HG02885 (cell line): ENCODE data around the gene GPS1.

Experiments used
- ATAC-seq: cut with Tn5 transposase; IDR thresholded peaks from one replicate; pipeline ENCODE4 v1.9.1; 2021; ENCODE audit warnings: mild to moderate bottlenecking; ENCODE audit not compliant: unreplicated experiment, poor library complexity

GPS1 gene

DNA sequence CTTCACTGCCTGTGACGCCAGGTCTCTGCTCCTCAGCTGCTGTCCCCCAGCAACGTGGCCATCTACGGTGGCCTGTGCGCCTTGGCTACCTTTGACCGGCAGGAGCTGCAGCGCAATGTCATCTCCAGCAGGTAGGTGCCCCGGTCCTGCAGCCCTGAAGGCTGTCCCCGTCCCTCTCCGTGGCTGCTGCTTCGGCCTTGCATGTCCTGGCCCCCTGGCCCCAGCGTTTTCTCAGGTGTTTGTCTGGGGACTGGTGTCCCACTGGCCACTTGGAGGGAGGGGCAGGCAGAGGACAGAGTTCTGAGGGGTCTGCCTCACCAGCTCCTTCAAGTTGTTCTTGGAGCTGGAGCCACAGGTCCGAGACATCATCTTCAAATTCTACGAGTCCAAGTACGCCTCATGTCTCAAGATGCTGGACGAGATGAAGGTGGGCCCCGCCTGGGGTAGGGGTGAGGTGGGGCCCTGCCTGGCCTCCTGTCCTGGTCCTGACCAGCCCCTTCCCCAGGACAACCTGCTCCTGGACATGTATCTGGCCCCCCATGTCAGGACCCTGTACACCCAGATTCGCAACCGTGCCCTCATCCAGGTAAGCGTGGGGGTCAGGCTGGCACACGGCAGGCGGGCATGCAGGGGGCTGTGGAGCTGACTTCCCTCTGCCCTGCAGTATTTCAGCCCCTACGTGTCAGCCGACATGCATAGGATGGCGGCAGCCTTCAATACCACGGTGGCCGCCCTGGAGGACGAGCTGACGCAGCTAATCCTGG is 4.4 kb downstream of the GPS1 start:
- ATAC-seq: no peak

DNA sequence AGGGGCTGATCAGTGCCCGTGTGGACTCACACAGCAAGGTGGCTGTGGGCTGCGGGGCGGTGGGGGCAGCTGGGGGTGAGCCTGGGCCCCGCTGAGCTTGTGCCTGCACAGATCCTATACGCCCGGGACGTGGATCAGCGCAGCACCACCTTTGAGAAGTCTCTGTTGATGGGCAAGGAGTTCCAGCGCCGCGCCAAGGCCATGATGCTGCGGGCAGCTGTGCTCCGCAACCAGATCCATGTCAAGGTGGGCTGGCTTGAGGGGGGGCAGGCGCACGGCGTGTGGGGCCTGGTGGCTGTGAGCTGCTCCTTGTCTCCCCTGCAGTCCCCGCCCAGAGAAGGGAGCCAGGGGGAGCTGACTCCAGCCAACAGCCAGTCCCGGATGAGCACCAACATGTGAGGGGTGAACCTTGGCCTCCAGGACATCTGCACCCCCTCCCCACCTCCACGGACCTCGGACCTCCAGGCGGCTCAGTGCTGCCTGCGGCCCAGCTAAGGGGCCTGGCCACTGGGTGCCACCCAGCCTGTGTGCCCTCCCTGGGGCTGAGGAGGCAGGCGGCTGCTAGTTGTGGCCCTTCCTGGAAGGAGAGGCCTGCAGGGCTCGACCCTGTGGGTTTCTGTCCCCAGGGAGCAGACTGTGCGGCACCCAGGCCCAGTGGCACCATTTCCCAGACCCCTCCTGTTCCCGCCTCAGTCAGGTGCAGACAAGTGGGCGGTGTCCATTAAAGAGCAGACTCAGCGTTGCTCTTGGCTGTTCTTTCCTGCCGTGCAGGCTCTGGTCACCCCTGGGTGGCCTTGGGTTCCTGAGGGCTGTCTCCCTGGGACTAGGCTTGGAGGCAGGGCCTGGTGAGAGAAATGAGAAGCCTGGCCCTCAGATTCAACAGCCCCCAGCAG is 5.3 kb downstream of the GPS1 start:
- no peak for ATAC-seq

DNA sequence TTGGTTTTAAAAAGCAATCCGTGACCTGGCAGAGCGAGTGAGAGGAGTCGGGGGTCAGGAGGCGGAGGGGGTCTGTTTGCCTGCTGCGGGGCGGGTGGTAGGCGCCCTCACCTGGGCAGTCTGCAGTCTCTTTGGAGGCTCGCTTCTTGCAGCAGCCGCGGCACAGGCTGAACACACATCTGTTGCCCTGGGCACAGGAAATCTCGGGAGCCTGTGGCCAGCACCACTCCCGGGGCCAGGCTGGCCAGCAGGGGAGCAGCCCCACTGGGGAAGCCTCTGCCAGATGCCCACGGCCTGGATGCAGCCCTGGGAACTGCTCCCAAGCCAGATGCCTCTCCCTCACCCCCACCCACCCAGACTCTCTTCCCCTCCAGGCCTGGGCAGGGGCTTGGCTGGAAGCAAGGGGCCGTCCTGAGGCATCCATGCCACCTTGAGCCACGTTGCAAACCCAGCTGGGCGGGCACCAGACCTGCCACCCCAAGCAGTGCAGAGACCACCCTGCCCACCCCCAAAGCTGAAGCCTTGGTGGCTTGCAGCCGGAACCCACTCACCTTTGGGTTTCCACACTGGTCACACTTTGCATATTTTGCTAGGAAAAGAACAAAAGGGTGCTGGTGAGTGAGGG is 6.6 kb downstream of the GPS1 start:
- ATAC-seq: no peak

DNA sequence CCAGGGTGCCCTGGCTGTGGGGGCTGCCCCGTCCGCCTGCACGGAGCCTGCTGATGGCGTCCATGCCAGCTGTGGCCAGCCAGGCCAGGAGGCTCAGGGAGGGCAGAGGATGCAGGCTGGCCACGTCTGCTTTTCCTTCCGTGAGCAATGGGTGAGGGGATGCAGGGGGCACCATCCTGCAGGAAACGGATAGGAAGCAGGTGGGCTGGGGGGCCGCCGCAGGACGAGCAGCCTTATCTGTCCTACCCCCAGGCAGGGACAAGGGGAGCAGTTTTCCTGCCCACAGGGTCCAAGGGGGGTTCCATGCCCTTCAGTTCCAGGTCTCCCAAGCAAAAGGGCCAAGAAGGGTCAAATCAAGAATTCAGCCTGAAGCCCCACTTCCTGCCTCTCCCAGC is 7.2 kb downstream of the GPS1 start:
- no peak for ATAC-seq

DNA sequence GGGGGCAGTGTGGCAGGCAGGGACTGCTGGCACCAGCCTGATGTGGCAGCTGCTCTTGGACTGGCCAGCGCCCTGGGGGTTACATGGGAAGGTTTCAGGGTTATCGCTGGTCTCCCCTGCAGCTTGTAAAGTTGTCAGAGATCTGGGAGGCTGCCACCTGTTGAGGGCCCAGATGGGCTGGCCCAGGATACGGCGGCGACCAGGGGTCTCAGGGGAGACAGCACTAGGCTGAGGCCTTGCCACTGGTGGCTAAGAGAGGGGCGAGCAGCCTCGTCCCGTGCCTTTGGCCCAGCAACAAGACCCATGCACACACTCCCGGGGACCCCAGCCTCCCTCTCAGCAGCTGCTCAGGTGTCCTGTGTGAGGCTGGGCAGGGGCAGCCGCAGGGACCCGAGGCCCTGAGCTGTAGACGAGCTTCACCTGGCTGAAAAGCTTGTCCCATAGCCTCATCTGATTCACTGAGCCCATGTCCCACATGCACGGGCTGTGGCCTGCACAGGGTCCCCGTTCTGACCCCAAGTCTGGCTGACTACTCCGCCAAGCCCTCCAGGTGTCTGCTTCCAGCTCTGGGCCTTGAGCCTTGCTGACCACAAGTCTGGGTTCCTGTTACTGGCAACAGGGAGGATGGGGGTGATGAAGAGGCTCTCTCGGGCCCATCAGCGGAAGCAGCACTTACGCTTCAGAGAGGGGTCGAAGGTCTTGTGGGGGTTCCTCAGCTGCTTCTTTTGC is 7.7 kb downstream of the GPS1 start:
- ATAC-seq: no peak

DNA sequence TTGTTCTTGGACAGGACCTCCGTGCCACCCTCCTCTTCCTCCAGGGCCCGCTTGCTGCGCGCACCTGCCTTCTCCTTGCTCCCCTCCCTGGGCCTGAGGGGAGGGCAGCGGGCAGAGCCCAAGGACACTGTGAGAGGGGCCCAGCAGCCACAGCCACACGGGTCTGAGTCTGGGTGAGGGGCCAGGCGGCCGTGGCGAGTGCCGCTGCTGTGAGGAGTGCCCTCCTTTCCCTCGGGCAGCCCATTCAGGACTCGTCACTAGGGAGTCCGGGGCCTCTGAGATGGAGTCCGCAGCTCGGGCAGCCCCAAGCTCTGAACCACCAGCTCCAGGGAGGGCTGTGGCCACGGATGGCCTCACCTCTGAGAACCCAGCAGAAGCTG is 8.3 kb downstream of the GPS1 start:
- no peak for ATAC-seq

DNA sequence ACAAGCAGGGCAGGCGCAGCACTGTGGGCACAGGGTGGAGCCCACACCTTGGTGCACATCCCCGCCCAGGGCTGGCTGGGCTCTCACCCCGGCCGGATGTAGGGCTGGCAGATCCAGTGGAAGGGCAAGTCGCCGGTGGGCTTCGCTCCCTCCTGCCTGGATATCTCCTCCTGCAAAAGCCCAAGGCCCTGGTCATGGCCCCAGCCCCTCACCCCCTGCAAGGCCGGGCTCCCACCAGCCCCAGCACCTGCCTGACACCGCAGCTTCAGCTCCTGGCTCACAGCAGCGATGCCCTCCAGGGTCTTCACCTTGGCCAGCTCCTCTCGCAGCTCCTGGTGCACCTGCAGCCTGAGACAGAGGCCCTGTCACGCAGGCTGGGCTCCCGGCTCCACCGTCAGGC is 8.9 kb downstream of the GPS1 start:
- ATAC-seq: no peak

DNA sequence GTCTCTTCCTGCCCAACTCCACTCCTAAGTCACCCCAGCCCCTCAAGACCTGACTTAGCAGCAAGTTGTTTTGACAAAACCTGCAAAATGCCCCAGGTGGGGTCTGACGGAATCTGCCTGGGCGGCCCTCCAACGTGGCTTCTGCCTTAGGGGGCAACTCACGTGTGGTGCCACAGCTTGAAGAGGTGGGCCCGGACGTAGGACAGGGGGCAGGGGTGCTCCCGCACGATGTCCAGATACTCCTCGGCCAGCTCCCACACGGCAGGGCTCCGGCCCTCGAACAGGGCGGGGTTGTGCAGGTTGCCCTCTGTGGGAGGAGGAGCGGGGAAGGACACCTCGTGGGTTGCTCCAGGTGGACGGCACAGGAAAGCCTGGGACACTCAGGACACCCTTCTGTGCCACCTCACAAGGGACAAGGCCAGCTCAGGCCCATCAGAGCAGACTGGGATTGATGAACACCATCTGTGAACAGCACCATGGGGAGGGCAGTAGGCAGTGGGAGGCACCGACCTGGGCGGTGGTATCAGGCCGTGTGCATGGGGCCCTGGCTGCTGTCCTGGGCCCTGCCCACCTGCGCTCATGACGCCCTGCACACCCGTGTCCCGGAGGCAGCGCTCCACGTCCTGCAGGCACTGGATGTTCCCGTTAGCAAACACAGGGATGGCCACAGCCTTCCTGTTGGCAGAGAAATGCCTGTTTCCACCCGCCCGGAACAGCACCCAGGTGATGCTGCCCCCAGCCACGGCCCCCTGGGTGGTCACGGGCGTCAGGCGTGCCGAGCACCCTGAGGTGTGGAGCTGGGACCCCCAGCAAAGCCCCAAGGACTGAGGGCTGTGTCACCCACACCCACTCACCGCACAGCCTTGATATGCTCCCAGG is 9.6 kb downstream of the GPS1 start:
- no peak for ATAC-seq

DNA sequence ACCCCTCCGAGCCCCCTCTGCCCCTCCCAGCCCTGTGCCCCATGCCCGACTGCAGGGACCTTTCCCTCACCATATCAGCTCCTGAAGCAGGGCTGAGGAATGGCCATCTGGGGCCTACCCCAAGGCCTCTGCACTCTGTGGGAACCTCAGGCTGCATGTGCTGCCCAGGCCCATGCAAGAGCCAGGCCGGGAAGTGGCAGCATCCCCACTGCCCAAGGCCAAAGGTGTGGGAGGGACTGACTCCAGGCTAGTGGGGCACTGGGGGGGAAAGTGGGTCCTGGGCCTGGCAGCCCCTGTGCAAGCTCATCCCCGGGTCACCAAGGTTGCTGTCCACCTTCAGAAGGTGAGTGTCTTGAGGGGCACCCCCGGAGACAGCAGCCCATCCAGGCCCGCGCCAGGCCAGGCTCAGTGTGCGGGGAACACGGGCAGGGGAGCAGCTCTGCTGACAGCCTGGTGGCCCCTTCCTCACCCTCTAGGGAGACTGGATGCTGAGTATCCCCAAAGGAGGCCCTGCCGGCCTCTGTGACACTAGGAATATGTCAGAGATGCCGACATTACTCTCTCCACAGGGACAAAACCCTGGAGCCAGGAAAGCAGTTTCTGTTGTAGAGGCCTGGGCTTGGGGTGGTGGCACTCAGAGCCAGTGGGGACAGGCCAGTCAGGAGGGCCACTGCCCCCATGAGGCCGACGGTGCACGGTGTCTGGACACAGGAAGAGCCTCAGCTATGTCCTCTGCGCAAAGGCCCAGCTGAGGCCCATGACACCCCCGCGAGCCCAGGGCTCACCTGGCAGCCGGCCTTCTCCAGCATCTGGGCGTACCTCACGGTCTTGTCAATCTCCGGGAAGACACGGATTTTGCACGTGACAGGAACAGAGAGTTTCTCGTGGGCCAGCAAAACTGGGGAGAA is 10.6 kb downstream of the GPS1 start:
- no peak for ATAC-seq

DNA sequence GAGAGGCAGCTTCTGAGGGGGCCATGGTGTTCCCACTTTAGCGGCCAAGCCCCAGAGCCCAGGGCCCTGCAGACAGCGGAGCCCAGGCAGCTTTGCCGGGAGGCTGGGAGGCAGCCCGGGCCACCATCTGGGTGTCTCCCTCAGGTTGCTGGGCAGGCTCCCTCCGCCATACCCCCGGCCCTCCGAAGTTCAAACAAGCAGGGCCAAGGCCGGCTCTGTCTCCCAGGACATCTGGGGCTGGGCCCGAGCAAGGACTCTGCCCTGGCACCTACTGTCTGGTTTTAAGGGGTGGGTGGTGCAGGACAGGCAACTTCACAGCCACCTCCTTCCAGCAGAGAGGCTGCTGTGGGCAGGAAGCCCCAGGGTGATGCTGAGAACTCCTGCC is 11.3 kb downstream of the GPS1 start:
- ATAC-seq: no peak

DNA sequence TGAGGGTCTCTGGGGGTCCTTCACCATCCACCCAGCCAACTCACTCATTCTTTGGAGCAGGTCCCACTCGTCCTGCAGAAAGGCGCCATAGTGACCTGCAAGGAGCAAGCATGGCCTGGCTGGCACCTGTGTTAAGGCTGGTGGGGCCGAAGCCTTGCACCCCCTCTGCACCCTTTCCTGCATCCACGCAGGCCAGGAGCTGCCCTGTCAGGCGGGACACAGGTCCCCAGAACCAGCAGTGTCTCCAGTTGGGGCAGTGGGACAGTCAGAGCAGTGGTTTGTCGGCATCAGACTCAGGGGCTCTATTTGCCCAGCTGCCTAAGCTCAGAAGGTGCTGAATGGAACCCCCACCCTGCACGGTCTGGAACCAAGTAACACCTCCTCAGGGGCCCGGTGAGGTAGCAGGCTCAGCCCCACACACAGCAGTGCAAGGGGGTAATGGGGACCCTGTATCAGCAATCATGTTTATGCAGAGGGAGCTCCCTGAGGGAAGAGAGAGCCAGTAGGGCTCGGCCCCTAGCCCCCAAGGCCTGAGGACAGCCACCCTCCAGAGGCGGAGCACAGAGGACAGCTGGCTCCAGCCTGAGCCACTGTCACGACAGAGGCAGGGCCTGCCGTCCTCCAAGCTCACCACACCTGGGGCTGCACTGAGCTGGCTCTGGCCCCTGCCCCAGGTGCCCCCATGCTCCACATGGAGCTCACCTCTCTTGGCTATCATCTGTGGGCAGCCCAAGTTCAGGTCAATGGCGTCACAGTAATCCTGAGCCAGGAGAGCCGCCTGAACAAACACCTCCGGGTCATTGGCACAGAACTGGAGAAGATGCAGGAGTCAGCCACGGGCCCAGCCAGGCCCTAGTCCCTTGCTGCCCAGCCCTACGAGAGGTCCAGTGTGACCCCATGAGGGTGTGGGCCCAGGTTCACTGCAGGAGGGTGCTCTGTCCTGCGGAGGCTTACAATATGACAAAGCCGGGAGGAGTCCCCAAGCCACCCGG is 12.0 kb downstream of the GPS1 start:
- no peak for ATAC-seq

DNA sequence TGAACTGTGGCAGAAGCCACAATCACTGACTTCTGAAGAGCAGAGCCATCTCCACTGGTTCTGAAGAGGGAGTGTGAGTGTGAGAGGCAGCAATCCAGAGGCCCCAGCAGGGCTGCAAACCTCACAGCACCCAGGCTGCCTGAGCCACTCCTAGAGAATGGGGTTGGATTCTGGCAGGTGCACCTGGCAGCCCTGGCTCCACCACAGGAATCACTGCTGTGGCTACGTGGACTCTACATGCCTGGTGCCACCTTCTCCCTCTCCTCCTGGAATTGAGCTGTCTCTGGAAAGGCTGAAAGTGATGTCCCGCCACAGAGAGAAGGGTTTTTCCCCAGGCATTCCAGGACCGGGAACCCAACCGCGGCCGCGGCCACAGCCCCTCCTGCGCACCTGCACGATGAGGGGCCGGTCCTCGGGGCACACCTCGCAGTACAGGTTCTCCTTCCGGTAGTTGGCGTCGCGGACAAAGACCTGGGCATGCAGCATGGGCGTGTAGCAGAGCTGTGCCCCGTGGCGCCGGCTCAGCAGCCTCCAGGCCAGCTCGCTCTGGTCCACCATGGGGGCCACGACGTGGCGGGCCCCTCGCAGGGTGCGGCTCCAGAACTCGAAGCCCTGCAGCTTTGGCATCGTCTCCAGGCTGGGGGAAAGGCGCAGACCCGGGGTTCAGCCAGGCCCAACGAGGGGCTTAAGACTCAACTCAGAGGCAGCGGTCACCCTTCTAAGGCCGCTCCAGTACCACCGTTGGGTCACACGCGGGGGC is 12.9 kb downstream of the GPS1 start:
- ATAC-seq: no peak

DNA sequence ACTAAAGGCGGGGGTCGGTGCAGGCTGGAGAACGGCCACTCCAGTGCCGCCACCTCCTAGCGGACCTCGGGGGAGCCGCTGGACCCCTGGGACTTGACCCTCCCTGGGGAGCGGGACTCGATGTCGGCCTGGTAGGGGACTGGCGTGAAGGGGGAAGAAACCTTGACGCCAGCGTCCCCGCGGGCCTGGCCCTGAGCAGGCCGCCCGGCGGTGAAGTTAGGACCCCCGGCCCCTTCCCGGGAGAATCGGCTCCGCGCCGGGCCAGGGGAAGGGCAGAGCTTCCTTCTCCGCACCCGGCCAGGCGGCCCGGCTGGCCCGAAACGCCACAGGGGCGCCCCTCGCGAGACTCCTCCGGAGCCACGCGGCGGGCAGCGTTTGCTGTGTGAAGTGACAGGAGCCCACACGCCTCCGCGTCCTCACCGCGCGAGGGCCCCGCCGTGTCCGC is 13.5 kb downstream of the GPS1 start:
- ATAC-seq: peak; percentile 43

DNA sequence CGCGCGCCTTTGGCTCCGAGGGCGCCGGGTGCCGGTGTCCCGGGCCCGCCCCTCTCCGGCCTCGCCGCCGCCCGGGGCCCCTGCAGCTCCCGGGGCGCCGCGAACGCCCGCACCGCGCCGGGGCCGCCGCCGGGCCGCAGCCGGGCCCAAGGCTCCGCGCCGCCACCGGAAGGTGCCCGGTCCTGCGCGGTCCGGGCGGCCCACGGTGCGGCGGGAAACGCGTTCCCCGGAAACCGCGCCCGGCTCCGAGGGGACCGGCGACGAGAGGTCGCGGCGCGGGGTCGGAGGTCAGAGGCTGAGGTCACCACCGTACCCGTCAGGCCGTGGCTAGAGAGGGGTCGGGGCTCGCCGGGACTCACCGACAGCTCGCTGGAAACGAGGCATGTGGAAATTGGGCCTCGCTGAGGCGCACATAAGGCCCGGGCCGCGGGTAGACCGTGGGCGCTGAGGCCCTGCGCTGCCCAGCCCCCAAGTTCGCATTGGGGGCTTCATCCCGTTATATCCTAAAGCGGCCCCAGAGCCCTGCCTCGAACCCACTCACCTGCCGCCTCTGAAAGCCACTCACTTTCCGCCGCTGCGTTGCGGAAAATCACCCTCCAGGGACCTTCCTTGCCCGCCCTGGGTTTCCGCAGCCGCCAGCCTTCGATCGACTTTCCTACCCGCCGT is 14.1 kb downstream of the GPS1 start, which contains the start of gene DUS1L:
Gene DUS1L, minus strand, starts transcription at position 167 of the 666 bp plus-strand sequence. CDS start 745 bp downstream, outside the sequence.
- peak; percentile 78 for ATAC-seq

DNA sequence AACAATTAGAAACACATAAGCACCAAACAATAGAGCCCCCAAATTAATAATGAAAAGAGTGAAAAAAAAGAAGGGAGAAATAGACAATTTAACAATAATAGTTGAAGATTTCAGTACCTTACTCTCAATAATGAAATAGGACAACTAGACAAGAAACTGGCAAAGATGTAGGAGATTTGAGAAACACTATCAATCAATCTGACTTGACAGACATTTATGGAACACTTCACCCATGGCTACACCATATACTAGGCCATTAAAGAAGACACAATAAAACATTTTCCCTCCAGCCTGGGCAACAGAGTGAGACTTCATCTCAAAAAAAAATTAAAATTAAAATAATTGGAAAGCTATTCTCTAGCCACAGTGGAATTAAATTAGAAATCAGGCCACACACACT is 18.9 kb downstream of the GPS1 start:
- no peak for ATAC-seq

DNA sequence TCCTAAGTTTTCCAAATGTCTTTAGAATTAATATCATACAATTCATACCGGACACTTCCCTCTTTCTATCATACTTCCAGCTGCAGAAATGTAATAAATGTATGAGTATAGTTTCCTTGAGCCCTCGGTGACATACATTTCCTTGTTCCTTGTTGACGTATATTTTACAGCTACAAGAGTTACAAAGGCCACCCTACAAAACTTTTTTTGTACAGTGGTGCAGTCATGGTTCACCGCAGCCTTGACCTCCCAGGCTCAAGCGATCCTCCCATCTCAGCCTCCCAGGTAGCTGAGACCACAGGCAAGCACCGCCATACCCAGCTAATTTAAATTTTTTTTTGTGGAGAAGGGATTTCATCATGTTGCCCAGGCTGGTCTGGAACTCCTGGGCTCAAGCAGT is 21.1 kb downstream of the GPS1 start:
- no peak for ATAC-seq
